AG09309 (cell line): ENCODE data around the gene NAA25.
"Not testable (repeated sequence)": the region's sequence is repeated elsewhere in the genome, so short reads cannot be mapped to it uniquely, and the experiment has no call there.

Experiments used
- DNase-seq: peaks from one replicate; pipeline ENCODE4 v3.0.0-alpha.2; 2010; ENCODE audit warnings: low read depth
- H3K4me3 ChIP-seq: 2 replicates; pipeline ENCODE4 v1.5.1; 2011; ENCODE audit warnings: mild to moderate bottlenecking, low read depth, low read length, moderate library complexity; ENCODE audit not compliant: control insufficient read depth
- TF ChIP-seq, protein P1 (sequence below): IDR thresholded peaks from 2 replicates; pipeline ENCODE4 v1.5.1; 2011; ENCODE audit warnings: mild to moderate bottlenecking, low read depth, low read length, inconsistent platforms; ENCODE audit not compliant: insufficient read depth, control insufficient read depth; ENCODE audit errors: missing control alignments

The NAA25 gene

DNA sequence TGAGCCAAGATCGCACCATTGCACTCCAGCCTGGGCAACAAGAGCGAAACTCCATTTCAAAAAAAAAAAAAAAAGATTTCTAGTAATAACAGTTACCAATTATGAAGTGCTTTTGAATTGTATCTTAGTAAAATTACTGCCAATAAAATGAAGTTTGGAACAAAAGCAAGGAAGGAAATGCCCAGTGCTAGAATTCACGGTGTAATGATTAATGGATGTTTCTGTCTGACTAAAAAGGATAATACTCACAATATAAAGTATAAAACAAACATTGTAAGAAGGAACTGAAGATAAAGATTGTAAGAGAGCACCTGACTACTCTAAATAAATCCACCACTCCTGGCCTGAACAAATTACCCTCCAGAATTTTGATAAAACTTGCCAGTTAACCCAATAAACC is 99.7 kb downstream of the NAA25 start:
- no peak for DNase-seq
- no peak overlapping the region for H3K4me3 ChIP-seq
- TF ChIP-seq, protein P1, sequence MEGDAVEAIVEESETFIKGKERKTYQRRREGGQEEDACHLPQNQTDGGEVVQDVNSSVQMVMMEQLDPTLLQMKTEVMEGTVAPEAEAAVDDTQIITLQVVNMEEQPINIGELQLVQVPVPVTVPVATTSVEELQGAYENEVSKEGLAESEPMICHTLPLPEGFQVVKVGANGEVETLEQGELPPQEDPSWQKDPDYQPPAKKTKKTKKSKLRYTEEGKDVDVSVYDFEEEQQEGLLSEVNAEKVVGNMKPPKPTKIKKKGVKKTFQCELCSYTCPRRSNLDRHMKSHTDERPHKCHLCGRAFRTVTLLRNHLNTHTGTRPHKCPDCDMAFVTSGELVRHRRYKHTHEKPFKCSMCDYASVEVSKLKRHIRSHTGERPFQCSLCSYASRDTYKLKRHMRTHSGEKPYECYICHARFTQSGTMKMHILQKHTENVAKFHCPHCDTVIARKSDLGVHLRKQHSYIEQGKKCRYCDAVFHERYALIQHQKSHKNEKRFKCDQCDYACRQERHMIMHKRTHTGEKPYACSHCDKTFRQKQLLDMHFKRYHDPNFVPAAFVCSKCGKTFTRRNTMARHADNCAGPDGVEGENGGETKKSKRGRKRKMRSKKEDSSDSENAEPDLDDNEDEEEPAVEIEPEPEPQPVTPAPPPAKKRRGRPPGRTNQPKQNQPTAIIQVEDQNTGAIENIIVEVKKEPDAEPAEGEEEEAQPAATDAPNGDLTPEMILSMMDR, result no peak

DNA sequence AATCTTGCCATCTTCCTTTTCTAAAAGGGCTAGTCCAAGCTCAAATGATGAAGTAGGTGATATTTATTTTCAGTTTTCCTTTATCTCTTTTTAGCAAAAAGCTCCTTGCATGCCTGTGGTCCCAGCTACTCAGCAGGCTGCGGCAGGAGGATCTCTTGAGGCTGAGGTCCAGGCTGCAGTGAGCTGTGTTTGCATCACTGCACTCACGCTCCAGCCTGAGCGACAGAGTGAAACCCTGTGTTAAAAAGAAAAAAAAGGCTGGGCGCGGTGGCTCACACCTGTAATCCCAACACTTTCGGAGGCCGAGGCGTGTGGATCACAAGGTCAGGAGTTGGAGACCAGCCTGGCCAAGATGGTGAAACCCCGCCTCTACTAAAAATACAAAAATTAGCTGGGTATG is 100.6 kb downstream of the NAA25 start:
- no peak overlapping the region for H3K4me3 ChIP-seq
- TF ChIP-seq, protein P1, result no peak
- no peak for DNase-seq

DNA sequence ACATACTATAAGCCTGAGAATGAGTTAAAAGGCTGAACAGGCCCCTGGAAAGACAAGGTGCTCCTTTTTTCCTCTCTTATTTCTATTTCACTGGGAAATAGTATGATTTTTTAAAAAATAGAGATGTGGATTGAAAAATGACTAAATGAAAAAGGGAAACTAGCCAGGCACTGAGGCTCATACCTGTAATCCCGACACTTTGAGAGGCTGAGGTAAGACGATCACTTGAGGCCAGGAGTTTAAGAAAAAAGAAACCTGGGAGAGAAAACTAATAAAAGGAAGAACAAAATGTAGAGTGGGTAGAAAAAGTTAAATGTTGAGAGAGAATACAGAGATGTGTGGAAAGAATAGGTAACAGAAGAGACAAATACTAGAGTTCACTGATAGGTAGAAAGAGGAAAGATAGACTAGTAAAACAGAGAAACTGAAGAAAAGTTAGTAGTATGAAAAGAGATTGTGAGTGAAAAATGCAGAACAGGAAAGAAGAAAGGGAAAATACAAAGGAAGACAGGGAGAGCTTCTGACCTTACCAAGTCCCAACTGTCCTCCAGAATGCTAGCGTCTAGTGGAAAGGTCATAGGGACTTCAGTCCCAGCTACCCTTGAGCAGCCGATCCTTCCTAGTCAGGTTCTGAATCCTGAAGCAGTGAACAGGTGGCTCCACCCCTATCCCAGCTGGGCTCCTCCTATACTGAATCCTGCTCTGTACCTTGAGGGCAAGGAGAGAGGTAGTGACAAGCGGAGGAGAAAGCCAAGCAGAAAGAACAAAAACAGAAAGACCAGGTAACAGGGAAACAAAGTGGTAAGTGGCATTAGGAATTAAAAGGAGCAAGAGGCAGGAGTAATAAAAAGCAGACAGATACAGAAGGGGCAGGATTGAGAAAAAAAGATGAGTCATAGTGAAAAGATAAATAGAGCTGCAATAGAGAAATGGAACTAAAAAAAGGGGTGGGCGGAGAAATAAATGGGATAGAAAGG is 102.9 kb downstream of the NAA25 start:
- TF ChIP-seq, protein P1, result no peak
- DNase-seq, result no peak
- no peak overlapping the region for H3K4me3 ChIP-seq

DNA sequence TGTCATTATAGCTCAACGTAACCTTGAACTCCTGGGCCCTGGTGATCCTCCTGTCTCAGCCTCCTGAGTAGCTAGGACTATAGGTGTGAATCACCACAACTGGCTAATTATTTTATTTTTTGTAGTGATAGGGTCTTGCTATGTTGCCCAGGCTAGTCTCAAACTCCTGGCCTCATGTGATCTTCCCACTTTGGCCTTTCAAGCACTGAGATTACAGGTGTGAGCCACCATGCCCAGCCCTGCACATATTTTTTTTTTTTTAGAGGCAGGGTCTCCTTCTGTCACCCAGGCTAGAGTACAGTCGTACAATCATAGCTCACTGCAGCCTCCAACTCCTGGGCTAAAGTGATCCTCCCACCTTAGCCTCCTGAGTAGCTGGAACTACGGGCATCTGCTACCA is 104.5 kb downstream of the NAA25 start:
- DNase-seq, result no peak
- H3K4me3 ChIP-seq, result no peak overlapping the region
- TF ChIP-seq, protein P1, result no peak

DNA sequence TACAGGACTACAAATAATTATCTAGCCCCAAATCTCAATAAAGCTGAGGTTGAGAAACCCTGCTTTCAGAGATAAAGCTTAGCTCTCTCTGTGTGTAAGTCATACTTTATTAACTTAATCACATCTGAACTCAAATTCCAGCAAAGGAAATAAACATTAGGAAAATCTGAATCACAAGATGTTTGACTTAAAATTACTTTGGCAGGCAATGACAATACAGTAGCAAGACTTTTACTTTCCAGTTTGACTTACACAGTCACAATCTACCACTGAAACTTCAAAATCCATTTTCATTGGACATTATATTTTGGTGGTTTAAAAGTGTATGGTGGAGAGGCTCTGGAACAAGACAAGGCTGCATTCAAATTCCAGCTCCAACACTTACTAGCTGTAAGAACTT is 107.0 kb downstream of the NAA25 start:
- H3K4me3 ChIP-seq, result no peak overlapping the region
- TF ChIP-seq, protein P1, result no peak
- DNase-seq, result peak; percentile 66

DNA sequence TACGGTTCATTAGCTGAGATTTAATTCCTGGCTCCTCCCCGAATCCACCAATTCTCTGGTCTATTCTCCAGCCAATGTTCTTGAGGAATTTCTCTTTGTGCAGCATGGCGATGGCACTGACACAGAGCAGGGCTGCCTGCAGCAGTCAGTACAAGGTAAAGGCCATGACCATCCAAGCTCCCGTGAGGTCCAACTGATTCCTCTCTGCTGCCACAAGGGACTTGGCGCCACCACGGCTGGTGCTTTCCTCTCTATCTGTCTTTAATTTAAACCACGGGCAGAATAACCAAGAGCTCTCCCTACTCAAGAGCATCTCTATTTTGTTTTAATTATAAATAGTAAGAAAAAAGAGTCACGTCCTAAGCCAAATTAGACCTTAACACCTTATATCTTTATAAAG is 107.8 kb downstream of the NAA25 start:
- TF ChIP-seq, protein P1, result no peak
- DNase-seq, result no peak
- no peak overlapping the region for H3K4me3 ChIP-seq

DNA sequence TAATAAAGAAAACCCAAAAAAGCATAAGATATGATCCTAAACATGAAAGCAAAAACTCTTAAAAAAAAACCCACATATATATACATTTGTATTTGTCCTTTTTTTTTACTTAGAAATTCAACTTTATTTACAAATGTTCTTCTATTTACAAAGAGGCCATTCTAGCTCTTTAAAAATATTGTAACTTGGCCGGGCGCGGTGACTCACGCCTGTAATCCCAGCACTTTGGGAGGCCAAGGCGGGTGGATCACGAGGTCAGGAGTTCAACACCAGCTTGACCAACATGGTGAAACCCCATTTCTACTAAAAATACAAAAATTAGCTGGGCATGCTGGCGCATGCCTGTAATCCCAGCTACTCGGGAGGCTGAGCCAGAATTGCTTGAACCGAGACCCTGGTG is 109.5 kb downstream of the NAA25 start:
- not testable (repeated sequence) for H3K4me3 ChIP-seq, DNase-seq
